ENCODE measurements around the gene SEMA3D. TPM values are rescaled to one million over a fixed set of nuclear protein-coding genes. Genes with fewer than 3 reads are reported as not detected.

SEMA3D gene
- total RNA-seq, 1 experiment from 2014 or later = 5.5 TPM

DNA sequence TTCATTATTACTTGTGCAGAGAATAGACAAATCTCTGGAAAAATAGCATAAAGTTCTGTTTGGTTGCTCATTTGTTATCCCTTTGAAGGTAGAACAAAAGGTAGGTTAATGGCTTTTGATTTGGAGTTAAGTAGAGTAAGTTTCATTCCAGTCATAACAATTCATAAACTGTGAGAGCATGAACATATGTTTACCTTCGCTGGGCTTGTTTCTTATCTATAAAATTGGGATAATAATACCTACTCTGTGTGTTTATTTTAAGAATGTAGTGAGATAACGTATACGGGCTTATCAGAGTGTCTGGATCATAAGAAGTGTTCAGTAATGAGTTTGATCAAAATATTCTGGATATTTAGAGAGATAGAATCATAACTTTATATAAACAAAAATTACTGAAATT lies 155.4 kb downstream of the SEMA3D start:
- Histone ChIP-seq H3K36me3 (no peaks in the 10 kb centered on the region), H3K4me3 (no peak overlapping the region), H3K27me3 (no peaks in the 10 kb centered on the region), H3K9me3 (replicated peaks) (no peaks in the 10 kb centered on the region), H3K4me1 (peaks cover 21% of the 10 kb centered on the region), H3K27ac (peak overlapping the region; percentile 73)
- DNase-seq = no peak

DNA sequence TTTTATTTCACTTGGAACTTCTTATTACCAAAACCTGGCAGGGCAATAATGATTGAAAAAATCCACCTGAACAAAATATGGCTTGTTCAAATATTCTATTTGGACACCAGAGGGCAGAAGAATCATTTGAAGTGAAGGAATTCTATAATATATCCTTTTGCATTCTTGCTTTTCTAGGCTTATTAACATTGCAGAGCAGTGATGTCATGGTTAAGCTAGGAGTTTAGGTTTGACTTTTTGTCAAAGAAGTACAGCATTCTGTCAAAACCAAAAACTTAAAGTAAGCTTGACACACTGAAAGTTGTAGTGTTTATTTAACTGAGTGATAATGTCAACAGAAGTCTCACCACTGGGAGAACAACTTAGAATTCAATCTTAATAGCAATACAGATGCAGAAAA lies 156.0 kb downstream of the SEMA3D start:
- peak overlapping the region; percentile 73 for H3K27ac ChIP-seq
- no peaks in the 10 kb centered on the region for H3K36me3 ChIP-seq
- no peaks in the 10 kb centered on the region for H3K27me3 ChIP-seq
- DNase-seq = peak; percentile 22 to 78
- H3K9me3 ChIP-seq (replicated peaks) = no peaks in the 10 kb centered on the region
- peaks cover 22% of the 10 kb centered on the region for H3K4me1 ChIP-seq
- no peak overlapping the region for H3K4me3 ChIP-seq

DNA sequence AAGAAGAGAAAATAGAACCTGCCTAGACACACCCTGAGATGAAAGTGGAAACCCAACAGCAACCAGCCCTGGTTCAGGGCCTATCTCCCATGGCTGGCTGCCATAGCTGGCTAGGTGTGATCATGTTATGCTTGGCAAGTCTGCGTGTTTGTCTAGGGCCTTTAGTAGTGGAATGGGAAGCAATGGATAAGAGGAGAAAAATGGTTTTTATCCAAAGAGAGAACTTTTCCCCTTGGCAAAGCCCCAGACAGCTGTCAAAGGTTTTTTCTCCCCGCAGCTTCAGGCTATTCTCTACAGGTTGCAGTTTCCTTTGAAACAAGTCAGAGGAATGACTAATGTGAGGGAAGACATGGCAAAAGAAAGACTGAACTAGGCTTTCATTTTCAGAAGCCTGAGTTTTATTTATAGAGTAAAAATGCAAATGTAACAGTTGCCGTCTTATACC lies 161.5 kb downstream of the SEMA3D start:
- Histone ChIP-seq H3K27me3 (no peaks in the 10 kb centered on the region), H3K4me1 (peaks cover 18% of the 10 kb centered on the region), H3K27ac (no peak overlapping the region), H3K4me3 (no peak overlapping the region), H3K9me3 (replicated peaks) (no peaks in the 10 kb centered on the region), H3K36me3 (no peaks in the 10 kb centered on the region)
- peak; percentile 26 to 55 for DNase-seq

DNA sequence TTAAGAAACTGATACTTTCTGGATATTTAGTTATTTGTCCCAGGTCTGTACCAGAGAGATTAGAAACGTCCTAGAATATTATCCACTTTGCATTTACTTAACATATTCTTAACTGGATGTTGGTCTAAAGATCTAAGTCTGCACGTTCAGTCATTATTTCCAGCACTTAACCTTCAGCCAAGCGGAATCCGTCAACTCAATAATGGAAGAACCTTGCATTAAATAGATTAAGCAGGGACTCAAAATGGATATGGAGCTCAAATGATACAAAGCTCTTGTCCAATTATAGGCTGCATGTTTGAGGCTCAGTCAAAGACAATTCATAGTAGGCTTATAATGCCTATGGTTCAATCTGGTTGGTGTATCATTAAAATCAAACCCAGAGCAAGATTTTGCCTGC lies 162.9 kb downstream of the SEMA3D start:
- peaks cover 21% of the 10 kb centered on the region for H3K4me1 ChIP-seq
- H3K36me3 ChIP-seq = no peaks in the 10 kb centered on the region
- no peak overlapping the region for H3K27ac ChIP-seq
- no peaks in the 10 kb centered on the region for H3K9me3 ChIP-seq (replicated peaks)
- no peaks in the 10 kb centered on the region for H3K27me3 ChIP-seq
- DNase-seq = no peak
- no peak overlapping the region for H3K4me3 ChIP-seq

DNA sequence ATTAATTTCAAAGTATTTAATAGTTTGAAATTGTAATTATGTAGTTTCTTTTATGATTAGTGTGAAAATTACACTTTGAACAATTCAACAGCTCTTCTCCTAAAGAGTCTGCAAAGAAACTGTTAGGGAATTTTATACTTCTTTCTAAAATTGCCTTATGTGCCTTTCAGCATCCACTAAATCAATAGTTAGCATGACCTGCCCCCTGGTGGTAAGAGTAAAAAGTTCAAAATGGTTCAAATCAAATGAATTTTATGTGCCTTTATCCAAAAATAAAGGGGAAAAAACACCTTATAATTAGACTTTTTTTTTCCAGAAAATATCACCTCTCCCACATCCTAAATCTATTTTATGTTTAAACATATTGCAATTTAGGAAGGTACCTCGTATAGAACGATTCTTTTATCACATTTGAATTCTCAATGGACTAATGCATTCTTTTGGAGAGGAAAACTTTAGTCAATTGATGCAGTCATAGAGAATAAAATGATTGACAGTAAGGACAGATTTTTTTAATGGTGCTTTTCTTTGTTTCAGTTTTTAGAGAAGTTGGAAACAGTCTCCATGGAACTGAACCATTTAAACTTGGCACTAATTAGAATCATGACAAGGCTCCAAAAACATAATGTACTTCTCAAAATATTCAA lies 163.7 kb downstream of the SEMA3D start:
- Histone ChIP-seq H3K4me1 (peaks cover 24% of the 10 kb centered on the region), H3K4me3 (no peak overlapping the region), H3K36me3 (peaks cover 1% of the 10 kb centered on the region; the same call in 1 of the 2 replicates), H3K9me3 (replicated peaks) (no peaks in the 10 kb centered on the region), H3K27ac (no peak overlapping the region), H3K27me3 (no peaks in the 10 kb centered on the region)
- DNase-seq = peak; percentile 36 to 85

DNA sequence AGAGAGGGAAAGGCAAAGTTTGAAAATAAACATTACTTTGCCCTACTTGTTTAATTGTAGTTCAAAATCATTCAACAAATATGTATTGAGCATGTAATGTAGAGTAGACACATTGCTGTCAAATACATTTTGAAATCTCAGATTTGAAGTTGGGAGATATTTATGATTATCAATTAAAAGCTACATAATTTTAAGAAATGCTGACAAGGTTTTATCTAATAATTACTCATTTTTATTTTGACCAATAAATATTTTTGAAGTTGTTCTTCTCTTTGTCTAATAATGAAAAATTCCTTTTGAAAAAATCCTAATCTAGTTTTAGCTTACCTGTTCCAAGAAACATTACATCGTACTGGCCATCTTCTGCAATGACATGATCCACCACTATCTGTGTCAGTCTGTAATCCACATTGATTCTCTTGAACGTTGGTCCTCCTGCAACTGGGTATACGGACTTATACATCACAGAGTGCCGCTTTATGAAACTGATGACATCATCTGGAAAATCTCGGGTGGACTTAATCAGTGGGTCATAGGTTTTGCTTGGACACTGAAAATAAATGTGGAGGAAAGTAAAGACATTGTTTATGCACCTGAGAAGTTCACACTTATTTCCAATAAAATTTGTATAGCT lies 164.7 kb downstream of the SEMA3D start:
- Histone ChIP-seq H3K4me1 (peaks cover 24% of the 10 kb centered on the region), H3K36me3 (peaks cover 6% of the 10 kb centered on the region; the same call in 1 of the 2 replicates), H3K4me3 (no peak overlapping the region), H3K27ac (no peak overlapping the region), H3K27me3 (no peaks in the 10 kb centered on the region), H3K9me3 (replicated peaks) (no peaks in the 10 kb centered on the region)
- no peak for DNase-seq

DNA sequence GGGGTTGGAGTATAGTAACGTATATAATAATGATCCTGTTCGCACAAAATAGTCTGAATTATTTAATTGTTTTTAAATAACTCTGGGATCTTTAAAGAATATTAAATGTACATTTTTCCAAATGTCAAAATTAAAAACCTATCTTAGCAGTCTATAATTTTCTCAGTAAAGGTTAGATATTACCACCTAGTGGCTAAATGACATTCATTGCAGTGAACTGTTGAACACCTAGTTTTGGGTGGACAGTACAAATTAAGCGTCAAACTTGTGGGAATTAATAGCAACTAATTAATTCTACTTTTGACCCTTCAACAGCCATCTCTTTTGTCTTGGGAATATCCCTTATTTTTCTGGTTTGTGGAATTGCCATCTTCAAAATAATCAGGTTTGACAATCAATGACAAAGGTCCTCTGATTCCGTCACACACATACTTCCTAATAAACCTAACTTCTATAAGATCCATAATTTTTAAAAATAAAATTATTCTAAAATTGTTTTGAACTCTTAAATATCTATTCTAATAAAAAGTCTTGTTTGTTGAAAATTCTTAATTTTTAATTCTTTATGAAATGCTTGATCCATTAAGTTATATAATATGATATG lies 165.7 kb downstream of the SEMA3D start:
- Histone ChIP-seq H3K36me3 (peaks cover 6% of the 10 kb centered on the region; the same call in 1 of the 2 replicates), H3K4me3 (no peak overlapping the region), H3K9me3 (replicated peaks) (no peaks in the 10 kb centered on the region), H3K27me3 (no peaks in the 10 kb centered on the region), H3K27ac (no peak overlapping the region), H3K4me1 (peaks cover 24% of the 10 kb centered on the region)
- DNase-seq = peak in 1 of 2 experiments; percentile 60

DNA sequence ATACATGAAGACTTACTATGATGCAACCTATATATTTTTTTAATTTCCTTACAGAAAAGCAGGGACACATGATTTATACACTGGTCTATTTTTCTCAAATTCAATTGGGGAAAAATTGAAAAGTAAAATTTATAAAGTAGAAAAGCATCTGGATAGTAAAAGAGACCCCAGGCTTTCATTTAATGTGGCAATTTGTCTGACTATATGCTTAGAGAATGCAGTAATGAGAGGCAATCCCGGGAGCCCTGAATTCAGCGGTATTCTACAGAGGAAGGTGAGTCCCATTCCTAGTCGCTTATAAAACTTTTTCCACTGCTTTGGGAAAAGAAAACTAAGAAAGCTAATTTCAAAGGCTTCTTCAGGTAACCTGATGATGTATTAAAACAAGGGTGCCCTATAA lies 167.1 kb downstream of the SEMA3D start:
- Histone ChIP-seq H3K27ac (no peak overlapping the region; the same call in 1 of the 2 replicates), H3K4me3 (no peak overlapping the region), H3K36me3 (peaks cover 6% of the 10 kb centered on the region; the same call in 1 of the 2 replicates), H3K4me1 (peaks cover 13% of the 10 kb centered on the region), H3K9me3 (replicated peaks) (no peaks in the 10 kb centered on the region), H3K27me3 (no peaks in the 10 kb centered on the region)
- DNase-seq = no peak

DNA sequence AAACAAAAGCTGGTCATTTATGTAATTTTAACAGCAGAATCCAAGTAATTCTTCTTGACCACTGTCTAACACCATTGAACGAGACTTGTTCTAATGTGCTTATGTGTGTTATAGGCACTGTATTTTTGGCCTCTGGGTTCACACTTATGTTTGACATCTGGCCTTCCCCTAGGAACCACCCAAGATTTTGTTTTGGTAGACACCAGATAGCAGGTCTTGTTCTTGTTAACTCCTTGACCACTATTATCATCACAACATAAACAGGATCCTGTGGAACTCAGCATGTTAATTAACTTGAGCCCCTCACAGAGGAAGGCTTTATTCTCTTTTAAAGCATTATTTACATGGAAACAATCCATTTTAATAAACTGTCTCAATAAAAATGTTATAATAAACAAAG lies 167.7 kb downstream of the SEMA3D start:
- peaks cover 11% of the 10 kb centered on the region for H3K4me1 ChIP-seq
- H3K27ac ChIP-seq = no peak overlapping the region; the same call in 1 of the 2 replicates
- no peaks in the 10 kb centered on the region for H3K9me3 ChIP-seq (replicated peaks)
- H3K36me3 ChIP-seq = peaks cover 6% of the 10 kb centered on the region; the same call in 1 of the 2 replicates
- DNase-seq = peak in 1 of 2 experiments; percentile 56
- no peak overlapping the region for H3K4me3 ChIP-seq
- no peaks in the 10 kb centered on the region for H3K27me3 ChIP-seq

DNA sequence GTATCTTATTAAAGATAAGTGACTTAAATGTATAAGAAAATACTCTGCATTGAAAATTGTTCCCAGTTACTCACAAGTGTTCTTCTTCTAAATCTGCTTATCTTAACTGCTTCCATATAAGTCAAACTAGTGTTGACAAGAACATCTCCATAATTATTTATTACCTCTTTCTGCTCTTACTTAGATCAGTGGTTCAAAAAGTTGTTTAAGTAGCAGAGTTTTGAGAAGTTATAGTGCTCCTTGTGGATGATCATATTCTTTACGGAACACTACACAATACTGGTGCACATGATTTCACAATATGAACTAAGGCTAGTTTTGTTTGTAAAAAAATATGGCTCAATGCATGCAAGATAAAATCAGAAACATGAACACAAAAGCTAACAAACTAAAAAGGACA lies 168.4 kb downstream of the SEMA3D start:
- H3K9me3 ChIP-seq (replicated peaks) = no peaks in the 10 kb centered on the region
- DNase-seq = no peak
- no peak overlapping the region for H3K27ac ChIP-seq
- no peaks in the 10 kb centered on the region for H3K27me3 ChIP-seq
- H3K36me3 ChIP-seq = peaks cover 6% of the 10 kb centered on the region; the same call in 1 of the 2 replicates
- H3K4me1 ChIP-seq = peaks cover 11% of the 10 kb centered on the region
- no peak overlapping the region for H3K4me3 ChIP-seq

DNA sequence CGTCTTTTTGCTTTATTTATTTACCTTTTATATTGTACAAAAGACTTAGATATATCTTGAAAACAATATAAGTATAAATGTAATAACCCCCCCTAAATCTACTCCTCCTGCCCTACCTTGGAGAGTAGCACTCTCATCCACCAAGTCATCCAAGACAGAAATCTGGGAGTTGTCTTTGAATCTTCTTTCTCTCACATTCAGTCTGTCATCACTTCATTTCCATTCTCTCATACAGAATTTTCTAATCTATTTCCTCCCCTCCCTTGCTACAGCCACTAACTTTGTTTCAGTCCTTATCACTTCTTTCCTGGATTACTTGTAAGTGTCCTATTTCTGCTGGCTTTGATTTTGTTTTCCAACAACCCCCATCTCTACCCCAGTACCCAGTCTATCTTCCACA lies 170.6 kb downstream of the SEMA3D start:
- Histone ChIP-seq H3K36me3 (peaks cover 6% of the 10 kb centered on the region; the same call in 1 of the 2 replicates), H3K4me1 (peaks cover 11% of the 10 kb centered on the region), H3K4me3 (no peak overlapping the region), H3K9me3 (replicated peaks) (no peaks in the 10 kb centered on the region), H3K27ac (no peak overlapping the region), H3K27me3 (no peaks in the 10 kb centered on the region)
- DNase-seq = no peak

DNA sequence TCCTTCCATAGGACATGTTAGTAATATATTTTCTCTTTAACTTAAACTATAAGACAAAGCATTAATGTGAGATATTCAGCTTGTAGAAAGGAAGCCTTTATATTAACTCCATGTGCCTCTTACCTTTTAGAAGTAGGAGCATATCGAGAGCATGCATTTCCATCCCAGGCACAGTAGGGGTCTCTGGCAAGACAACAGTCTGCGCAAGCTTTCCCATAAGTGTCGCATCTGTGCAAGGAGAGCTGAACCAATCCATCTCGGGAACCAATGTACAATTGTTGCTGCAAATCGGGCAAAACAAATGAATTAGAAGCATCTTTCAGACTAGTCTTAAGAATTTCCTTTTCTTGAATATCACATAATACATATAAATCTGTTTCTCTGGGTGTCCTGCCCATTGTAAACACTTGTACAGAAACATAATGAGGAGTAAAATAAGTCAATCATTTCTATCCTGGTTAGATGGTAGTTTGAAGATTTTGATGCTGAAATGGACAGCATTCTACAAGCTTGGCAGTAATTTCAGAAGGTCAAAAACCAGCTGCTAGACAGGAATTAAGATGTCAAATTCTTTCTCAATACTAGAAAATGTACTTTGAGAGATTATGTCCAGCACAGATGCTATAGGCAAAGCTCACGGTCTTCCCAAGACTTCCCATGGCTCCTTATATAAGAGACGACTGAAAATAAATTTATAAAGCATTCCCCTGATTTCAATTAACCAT lies 171.8 kb downstream of the SEMA3D start:
- DNase-seq = peak in 1 of 2 experiments; percentile 34
- peaks cover 8% of the 10 kb centered on the region for H3K4me1 ChIP-seq
- H3K36me3 ChIP-seq = peaks cover 6% of the 10 kb centered on the region; the same call in 1 of the 2 replicates
- no peaks in the 10 kb centered on the region for H3K9me3 ChIP-seq (replicated peaks)
- H3K4me3 ChIP-seq = no peak overlapping the region
- no peaks in the 10 kb centered on the region for H3K27me3 ChIP-seq
- H3K27ac ChIP-seq = no peak overlapping the region

DNA sequence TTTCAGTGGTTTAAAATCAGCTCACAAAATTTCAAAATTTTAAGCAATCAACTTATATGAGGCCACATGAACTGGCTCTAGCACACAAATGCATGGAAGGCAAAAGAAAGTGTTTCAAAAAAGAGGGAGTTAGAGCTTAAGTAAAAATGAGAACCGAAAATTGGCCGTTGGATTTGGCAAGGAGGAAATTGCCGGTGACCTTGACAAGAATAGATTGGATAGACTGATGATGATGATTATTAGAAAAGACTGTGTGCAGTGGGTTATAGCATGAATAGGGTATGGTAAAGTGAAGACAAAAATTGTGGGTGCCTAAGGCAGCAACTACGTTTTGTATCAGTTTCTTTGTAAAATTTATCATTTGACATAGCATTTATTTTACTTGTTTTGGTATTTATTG lies 175.7 kb downstream of the SEMA3D start:
- Histone ChIP-seq H3K27me3 (no peaks in the 10 kb centered on the region), H3K36me3 (no peaks in the 10 kb centered on the region), H3K27ac (no peak overlapping the region), H3K9me3 (replicated peaks) (no peaks in the 10 kb centered on the region), H3K4me3 (no peak overlapping the region), H3K4me1 (no peaks in the 10 kb centered on the region)
- no peak for DNase-seq

DNA sequence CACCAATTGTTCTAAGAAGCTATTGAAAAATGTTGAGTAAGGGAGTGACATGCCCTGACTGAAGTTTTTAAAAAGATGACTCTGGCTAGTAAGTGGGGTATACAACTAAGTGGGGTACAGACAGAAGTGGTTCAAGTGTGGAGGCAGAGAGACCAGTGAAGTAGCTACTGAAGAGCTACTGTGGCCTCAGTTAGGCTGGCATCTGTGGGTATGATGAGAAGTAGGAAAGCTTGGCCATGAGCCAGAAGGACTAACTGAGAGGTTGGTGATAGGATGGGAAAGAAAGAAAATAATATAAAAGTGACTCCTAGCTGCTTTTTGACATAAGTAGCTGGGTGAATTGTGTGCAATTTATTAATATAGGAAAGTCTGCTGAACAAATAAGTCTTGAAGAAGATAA lies 176.6 kb downstream of the SEMA3D start:
- H3K4me3 ChIP-seq = no peak overlapping the region
- DNase-seq = no peak
- no peaks in the 10 kb centered on the region for H3K27me3 ChIP-seq
- H3K9me3 ChIP-seq (replicated peaks) = no peaks in the 10 kb centered on the region
- no peaks in the 10 kb centered on the region for H3K4me1 ChIP-seq
- H3K36me3 ChIP-seq = no peaks in the 10 kb centered on the region
- no peak overlapping the region for H3K27ac ChIP-seq

DNA sequence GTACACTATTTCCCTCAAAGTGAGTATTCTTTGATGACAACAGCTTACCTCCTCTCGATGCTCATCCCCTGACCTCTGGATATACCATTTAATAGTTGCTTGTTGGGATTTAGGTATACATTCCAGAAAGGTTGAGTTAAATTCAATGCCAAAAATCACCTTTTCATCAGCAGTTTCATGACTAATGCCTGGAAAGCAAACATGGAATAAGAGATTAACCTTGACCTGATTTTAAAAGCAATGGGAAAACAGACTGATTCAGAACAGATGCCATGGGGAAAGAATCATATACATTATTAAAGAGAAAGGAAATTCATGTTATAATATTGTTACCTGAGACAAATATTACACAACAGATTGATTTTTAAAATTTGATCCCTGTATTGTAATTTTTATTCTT lies 180.1 kb downstream of the SEMA3D start:
- Histone ChIP-seq H3K36me3 (no peaks in the 10 kb centered on the region), H3K27me3 (no peaks in the 10 kb centered on the region), H3K4me3 (no peak overlapping the region), H3K4me1 (peaks cover 10% of the 10 kb centered on the region), H3K9me3 (replicated peaks) (no peaks in the 10 kb centered on the region), H3K27ac (no peak overlapping the region)
- no peak for DNase-seq

Measured in SJCRH30 (cell line).